Inferior parietal cortex (tissue), 1 donor: Measurements from ENCODE around the gene STIM1.
"Not testable (repeated sequence)": the region's sequence is repeated elsewhere in the genome, so short reads cannot be mapped to it uniquely, and the experiment has no call there.

ENCODE experiments used
- DNase-seq: peaks from one replicate; pipeline ENCODE4 v3.0.0-alpha.2; 2016; ENCODE audit errors: extremely low spot score

The STIM1 gene

DNA sequence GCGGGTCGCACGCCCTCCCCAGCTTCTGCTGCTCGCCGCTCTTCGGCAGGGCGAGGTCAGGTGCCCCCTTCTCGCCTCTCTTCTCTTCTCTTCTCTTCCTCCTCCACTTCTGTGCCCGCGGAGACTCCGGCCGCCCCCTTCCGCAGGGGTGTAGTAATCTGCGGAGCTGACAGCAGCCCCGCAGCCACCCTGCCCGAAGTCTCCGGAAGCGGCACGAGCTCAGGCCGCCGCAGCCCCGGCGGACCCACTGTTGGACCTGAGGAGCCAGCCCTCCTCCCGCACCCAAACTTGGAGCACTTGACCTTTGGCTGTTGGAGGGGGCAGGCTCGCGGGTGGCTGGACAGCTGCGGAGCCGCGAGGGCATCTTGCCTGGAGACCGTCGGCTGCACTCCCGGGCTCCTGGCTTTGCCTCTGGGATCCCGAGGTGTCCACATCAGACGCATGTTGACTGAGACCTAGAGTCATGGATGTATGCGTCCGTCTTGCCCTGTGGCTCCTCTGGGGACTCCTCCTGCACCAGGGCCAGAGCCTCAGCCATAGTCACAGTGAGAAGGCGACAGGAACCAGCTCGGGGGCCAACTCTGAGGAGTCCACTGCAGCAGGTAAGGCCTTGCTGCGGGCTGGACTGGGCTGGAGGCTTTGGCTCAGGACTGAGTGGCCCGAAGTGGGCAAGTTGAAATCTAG, 486 bp downstream of the STIM1 start:
- no peak for DNase-seq

DNA sequence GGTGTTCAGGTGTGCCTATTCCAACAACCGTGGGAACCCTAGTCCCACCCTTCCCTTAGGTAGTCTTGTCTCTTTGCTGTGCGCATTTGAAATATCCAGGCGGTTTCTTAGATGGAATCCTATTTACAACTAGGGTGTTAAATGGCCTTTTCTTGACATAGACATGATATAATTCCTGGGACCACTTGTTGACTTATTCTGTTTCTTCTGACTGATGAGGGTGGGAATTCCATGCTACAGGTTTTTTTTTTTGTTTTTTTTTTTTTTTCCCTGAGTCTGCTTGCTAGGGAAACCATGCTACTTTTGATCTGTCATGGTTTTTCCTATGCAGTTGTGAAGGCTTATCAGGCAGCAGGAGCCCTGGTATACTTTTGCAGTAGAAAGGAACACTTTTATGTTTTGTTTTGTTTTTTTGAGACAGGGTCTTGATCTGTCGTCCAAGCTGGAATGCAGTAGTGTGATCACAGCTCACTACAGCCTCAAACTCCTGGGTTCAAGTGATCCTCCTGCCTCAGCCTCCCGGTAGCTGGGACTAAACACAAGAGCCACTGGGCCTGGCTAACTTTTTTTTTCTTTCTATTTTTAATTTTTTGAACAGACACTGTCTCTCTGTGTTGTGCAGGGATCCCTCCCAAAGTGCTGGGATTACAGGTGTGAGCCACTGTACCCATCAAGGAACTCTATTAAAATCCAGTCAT, 1.5 kb downstream of the STIM1 start:
- DNase-seq, result no peak

DNA sequence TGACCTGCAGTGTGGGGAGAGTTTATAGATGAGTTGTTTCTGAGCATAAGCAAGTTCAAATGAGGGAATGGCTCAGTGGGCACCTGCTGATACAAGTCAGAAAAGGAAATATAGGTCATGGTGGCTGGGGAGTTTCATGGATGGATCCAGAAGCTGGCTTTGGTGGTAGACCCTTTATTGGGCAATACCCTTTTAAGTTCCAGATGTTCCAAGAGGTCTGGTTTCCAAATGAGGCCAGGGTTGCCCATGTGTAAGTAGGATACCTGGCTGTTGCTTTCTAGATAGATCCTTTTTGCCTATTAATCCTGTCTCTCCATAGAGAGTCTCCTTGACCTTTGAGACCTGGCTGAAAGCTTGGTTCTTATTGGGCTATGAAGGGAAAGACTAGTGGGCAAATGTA, 2.2 kb downstream of the STIM1 start:
- no peak for DNase-seq

DNA sequence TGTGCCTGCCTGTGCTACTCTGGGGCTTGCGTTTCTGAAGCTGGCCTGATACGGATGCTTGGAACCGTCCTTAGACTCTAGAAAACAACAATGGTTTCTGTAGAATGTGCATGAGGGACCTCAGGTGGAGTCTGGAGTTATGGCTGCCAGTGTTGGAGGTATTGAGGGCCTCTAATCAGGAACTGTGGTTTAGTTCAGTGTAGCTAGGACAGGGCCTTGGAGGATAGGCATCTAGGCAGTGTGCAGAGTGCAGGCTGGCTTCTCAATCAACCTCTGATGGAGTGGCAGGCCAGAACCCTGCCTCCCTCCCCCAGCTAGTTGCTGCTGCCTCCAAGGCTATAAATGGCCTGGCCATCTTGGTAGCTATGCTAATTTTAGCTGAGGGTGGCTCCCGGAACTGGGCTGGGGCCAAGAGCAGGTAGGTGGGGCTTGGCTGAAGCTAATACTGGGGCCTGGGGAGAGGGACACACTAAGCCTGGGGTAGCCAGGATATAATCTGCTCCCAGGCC, 4.0 kb downstream of the STIM1 start:
- DNase-seq, result no peak

DNA sequence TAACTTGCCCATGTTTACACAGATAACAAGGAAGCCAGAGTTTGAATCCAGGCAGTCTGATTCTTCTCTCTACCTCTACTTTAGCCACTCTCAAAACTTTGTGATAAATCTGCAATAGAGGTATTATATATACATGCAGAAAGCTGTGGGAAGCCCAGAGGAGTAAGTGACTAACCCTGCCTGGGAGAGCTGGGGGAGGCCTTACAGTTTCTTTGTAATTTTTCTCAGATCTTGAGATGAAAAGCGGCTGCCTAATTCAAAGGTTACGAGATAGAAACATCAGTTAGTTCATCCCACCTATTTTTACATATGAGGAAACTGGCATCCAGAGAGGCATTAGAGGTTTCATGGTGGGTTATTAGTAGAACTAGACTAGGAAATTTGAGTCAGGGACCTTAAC, 4.9 kb downstream of the STIM1 start:
- no peak for DNase-seq

DNA sequence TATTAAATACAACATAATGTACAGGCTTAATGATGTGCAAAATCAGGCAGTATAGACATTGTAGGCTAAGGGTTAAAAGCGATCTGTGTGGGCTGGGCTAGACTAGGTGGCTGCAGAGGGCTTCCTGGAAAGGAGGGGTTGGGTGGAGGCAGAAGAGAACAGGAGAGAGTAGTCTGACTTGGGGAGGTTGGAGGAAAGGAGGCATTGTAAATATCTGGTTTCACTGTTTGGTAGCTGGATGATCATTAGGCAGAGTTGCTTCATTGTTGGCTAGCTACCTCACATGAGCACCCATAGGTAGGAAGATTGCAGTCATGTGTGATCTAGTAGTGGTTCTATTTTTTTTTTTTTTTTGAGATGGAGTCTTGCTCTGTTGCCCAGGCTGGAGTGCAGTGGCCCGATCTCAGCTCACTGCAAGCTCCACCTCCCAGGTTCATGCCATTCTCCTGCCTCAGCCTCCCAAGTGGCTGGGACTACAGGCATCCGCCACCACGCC, 5.5 kb downstream of the STIM1 start:
- not testable (repeated sequence) for DNase-seq

DNA sequence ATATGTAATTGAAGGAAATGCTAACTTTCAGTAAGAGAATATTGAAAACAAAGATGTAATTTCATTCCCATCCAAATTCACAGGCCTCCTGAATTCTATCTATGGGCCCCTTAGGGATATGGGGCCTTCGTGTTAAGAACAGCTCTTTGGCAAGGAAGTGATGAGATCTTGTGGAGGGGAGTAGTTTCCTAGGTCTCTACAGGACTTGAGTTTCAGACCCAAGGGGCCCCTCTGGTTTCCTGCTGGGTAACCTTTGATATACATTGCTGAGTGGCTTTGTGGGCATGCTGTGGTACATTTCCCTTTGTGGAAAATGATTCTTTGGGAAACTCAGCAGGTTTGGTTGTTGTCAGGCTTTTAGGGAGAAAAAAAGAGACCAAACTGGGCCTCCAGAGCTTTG, 6.2 kb downstream of the STIM1 start:
- DNase-seq, result no peak

DNA sequence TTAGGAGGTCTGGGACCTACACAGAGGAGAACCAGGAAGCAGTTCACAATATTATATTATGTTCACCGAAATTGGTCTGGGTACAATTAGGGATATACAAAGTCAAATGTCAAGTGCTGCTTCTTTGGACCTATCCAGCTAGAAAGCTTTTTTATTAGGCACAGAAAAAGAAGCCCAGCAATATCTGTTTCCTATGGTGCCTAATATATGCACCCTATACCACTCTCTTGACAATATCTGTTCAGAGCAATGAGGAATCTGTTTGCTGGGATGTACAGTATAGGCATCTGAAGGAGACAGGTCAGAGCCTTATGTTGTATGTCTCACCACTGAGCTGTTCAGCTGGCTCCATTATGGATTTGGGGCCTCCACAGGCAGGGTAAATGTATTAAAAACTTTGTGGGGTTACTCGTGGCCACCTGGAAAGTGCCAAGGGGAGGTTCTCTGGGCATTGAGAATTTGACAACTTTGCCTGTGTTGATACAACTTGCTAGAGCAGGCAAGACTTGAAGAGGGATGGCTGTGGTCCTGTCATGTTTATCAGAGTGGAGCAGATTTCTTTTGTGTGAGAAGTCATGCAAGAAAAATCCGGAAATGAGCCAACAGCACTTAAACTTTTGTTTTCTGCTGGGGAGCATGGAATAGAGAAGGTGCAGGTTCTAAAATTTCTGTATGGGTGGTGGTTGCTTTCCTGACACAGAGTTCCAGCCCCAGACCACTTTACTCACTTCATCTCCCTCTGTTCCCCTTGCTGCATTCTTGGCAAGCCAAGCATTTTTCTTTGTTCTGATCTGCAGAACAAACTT, 10.1 kb downstream of the STIM1 start:
- no peak for DNase-seq

DNA sequence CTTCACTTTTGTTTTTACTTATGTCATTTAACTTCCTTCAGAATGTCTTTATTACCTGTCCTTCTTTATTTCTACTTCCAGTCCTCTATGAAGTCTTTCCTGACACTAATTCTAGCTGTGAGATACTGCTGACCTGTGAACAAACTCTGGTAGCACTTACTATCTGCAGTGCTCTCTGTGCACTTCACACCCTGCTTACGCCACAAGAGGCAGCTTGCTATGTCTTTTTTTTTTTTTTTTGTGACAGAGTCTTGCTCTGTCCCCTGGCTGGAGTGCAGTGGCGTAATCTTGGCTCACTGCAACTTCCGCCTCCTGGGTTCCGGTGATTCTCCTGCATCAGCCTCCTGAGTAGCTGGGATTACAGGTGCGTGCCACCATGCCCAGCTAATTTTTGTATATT, 10.7 kb downstream of the STIM1 start:
- no peak for DNase-seq

DNA sequence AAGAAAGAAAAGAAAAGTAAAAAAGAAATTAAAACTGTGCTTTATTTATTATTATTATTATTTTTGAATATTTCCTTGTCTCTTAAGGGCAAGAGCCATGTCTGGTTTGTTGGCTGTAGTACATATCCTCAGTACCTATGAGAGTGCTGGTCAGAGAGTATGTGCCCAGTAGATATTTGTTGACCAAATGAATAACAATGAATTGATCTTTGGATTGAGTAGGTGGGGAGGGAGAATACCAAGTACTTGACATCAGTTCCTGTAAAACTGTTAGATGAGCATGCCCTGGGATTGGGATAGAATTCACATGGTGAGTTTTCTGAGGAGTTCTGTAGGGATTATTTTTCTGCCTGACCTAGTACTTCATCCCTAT, 11.4 kb downstream of the STIM1 start:
- DNase-seq, result no peak

DNA sequence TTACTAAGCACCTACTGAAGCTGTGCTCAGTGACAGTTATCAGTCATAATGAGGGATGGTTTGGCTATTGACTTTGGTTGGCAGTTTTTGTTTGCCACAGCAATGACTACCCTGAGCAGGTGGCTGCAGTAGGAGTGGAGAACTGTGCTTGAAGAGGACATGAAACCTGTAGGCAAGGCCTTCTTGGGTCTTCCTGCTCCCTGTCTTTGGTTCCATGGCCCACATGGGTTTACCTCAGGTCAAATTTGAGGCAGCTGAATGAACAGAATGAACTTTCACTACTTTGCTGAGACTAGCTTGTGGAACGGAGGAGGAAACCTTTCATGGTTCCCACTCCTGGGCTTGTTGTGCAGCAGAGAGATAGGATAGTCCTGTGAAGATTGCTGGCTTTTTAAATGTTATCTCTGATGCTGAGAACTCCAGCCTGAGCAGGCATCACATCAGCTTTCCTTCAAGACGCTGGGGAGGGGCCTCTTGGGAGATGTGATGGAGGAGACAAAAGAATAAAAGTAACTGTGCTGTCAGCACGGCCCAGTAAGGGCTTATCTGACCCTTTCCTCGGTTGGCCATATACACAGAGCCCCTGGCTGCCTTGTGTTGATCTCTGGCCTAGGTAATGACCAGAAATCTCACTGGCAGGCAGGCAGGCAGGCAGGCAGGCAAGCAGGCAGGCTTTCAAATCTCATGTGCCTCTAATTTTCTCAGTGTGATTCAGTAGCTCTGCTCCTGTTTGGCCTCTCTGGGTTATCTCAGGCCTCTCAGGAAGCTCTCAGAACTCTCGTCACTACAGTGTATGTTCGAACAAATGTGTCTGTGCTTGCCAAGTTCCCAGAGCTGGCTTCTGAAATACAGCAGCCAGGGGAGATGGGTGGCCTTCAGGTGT, 12.0 kb downstream of the STIM1 start:
- DNase-seq, result no peak

DNA sequence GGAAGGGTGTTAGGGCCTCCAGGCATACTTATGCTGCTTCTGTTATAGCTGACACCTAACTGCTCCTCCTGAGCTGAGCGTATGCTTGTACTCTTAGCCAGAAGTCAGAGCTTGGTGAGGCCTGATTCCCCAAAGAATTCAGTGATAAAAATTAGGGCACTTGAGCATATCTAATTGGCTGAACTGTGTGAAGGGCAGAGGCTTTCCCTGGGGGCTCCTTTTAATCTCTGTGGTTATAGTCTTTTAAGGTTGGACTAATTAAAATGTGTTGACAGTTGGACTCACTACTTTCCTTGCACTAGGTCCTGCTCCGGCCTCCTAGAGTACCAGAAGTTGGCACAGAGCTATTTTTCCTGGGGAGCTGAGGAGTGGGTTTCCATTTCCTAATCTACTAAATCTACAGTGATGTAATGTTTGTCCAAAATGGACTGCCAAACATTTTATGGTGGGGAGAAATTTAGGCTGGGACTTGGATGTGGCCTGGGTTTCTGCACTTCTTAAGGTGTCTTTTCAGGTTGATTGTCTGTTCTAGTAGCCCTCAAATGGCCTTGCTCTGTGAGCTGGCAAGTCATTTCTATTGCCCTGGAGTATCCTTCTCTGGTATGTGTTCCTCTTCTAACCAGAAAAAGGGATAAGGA, 18.4 kb downstream of the STIM1 start:
- no peak for DNase-seq

DNA sequence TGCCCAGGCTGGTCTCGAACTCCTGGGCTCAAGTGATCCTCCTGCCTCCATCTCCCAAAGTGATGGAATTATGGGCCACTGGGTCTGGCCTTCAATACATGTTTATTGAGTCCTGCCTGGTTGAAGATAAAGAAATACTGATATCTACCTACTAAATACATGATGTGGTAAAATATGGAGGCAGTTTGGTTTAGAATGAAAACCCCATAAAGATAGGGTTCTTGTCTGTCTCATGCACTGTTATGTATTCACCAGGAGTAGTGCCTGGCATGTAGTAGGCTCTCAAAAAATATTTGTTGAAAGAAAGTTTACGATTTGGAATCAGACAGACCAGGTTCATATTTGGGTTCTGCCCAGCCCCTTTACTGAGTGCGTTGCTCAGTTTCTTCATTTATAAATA, 21.1 kb downstream of the STIM1 start:
- DNase-seq, result no peak

DNA sequence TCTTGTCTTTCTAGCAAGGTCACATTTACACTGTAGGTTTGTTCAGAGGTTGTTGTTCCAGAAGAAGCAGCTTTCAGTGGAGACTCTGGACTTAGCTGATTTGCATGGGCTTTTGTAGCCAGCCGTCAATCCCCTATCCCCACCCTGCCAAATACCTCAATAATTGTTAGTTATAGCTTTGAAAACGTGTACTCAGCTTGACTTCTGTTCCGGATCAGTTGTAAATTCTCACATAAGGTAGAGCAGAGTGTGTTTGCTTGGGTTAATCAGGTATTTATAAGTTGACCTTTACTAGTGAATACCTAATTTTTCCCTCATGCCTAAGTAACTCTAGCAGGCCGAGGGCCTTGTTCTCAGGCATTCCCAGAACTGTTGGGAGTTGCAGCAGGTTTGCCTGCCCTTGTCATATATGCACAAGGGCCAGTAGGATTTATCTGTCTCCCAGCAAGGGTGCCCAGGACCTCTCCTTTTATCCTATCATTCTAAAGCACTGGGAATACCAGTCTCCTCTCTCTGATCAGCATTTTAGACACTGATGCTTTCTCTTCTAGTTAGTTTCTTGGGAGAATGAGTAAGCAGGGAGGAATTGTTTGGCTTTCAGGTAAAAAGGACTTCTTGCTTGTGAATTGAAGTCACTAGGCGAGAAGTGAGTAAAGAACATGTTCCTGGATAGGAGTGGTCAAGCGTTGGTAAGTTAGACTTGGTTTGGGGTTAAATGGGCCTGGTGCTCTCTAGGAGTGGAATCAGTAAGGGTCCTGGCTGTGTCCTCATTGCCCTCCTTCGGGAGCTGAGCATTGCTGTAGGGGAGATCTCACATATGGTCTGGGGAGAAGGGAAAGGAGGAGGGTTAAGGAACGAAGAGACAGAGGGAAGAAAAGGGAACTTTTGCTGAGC, 22.1 kb downstream of the STIM1 start:
- no peak for DNase-seq

DNA sequence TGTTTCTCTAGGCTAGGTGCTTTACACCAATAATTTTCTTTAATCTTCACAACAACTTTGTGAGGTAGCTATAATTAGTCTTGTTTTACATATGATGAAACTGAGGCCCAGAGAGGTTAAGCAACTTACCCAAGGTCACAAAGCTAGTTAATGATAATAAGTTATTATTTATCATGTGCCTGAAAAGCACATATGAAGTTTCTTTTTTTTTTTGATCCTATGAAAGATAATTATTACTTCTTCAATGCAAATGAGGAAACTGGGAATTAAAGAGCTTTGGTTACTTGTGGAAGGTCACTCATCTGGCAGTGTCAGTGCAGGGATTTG, 22.8 kb downstream of the STIM1 start:
- no peak for DNase-seq

DNA sequence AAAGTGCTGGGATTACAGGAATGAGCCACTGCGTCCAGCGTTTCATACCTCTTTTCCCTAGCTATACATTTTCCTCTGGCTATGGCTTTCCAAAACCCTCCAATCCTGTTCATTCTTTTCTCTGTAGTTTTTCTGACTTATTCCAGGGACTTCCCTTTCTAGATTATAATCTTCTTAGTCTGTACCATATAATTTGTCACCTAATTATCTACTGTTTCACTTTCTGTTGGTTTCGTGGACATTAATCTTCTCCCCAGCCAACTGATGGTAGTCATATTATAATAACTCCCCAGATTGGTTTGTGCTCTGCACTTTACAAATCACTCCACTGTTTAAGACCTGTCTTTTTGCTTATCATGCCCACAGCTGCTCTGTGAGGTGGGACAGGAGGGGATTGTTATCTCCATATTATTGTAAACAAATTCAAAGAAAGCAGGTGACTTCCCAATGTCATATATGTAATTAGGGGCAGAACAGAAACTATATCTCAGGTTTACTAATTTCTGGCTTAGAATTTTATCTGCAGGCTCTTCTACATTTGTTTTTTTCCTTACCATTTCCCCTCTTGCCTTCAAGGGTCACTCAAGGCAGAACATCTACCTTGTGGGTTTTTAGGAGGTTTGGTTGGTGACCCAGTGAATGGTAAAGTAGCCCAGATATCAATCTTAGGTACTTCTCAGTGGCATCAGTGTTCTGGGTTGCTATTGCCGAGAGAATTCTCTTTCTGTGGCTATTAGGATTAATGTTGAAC, 23.9 kb downstream of the STIM1 start:
- DNase-seq, result no peak

DNA sequence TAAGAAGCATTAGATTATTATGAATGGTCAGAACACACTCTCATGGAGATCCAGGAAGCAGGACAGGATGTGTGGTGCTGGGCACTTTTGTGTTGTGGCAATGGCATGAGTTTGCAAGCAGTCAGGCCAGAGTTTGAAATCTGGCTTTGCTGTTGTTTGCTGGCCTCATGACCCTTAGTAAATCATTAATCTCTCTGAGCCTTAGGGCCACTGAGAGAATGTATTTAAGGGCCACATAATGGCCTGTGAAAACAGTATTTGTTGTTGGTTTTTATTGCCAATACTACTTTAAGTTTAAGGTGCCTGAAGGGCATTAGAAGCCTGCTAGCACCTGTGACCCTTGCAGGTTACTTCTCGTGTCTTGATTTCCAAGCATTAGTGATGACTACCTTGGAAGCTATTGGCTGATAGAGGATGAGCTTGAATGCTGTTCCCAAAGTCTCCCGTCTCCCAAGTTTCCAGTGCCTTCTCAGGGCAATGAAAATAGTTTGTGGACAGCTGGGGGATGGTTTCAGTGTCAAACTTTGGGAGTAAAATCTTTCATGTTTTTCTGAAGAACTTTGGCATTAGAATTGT, 24.6 kb downstream of the STIM1 start:
- no peak for DNase-seq

DNA sequence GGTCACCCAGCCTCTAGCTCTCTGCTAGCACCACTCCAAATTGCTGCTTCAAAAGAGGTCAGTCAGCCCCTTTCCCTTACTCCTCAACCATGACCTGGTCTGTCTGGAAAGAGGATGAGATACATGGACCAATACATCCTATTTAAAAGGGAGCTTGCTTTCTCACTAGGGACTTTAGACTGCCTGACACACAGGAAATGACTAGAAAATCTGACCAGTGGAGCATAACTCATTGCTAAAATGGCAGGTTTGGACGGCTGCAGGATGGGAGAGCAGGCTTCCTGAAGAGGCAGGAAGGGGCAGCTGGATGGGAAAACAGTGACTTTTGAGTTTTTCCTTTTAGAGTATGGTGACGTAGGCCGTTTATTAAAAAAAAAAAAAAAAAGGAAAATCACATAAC, 25.3 kb downstream of the STIM1 start:
- no peak for DNase-seq

DNA sequence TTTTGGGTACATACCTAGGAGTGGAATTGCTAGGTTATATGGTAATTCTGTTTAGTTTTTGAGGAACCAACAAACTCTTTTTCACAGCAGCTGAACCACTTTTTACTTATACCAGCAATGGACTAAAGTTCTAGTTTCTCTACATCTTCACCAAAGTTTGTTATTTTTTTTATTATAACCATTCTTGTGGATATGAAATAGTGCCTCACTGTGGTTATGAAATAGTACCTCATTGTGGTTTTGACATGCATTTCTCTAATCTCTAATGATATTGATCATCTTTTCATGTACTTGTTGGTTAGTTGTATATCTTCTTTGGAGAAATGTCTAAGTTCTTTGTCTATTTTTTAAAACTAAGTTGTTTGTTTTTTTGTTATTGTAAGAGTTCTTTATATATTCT, 27.2 kb downstream of the STIM1 start:
- DNase-seq, result no peak
